Nephron (organoid): ENCODE results near the gene LRFN2.

Experiments used
- H3K27ac Mint-ChIP-seq, 3 experiments: 2 replicates each; pipeline ENCODE4 v1.8.0; 2020; ENCODE audit warnings: mixed read lengths in 3 of 3, mild to moderate bottlenecking in 2 of 3, moderate library complexity in 1 of 3
- H3K27me3 Mint-ChIP-seq: 2 replicates; pipeline ENCODE4 v1.8.0; 2021; ENCODE audit warnings: low read depth, mild to moderate bottlenecking, moderate library complexity, mixed read lengths
- H3K36me3 Mint-ChIP-seq: 2 replicates; pipeline ENCODE4 v1.8.0; 2020; ENCODE audit warnings: low read depth, mixed read lengths
- H3K4me1 Mint-ChIP-seq: 2 replicates; pipeline ENCODE4 v1.8.0; 2020; ENCODE audit warnings: mixed read lengths
- H3K4me3 Mint-ChIP-seq, 3 experiments: 2 replicates each; pipeline ENCODE4 v1.8.0; 2020; ENCODE audit warnings: mild to moderate bottlenecking in 3 of 3, mixed read lengths in 3 of 3, moderate library complexity in 2 of 3
- H3K9me3 Mint-ChIP-seq: 2 replicates; pipeline ENCODE4 v1.8.0; 2020; ENCODE audit warnings: mixed read lengths
- TF ChIP-seq, protein P1 (sequence below), 3 experiments: fragments of 200-600 bp; sonication (generic); IDR thresholded peaks; one replicate each; pipeline ENCODE4 v1.5.0; 2021; ENCODE audit warnings: antibody characterized with exemption in 3 of 3; ENCODE audit not compliant: unreplicated experiment in 3 of 3

The LRFN2 gene

DNA sequence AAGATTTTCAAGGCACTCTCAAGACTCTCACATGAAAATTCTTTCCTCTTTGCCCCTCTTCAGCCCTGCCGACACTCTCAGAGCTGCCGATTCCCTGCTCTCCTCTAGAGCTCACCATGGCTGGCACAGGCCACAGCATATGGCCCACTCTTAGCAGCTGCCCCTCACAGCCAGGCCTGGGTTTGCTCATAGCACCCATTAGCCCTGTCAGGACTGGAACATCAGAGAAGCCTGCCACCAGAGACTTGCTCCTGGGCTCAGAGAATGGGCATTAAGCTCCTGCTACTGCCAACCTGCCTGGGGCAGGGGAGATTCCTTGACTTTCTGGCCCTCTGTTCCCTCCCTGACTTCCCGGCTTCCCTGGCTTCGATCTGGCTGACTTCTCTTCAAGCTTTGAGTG is 96.7 kb downstream of the LRFN2 start:
- H3K4me1 Mint-ChIP-seq = peaks cover 41% of the 10 kb centered on the region
- TF ChIP-seq, protein P1, sequence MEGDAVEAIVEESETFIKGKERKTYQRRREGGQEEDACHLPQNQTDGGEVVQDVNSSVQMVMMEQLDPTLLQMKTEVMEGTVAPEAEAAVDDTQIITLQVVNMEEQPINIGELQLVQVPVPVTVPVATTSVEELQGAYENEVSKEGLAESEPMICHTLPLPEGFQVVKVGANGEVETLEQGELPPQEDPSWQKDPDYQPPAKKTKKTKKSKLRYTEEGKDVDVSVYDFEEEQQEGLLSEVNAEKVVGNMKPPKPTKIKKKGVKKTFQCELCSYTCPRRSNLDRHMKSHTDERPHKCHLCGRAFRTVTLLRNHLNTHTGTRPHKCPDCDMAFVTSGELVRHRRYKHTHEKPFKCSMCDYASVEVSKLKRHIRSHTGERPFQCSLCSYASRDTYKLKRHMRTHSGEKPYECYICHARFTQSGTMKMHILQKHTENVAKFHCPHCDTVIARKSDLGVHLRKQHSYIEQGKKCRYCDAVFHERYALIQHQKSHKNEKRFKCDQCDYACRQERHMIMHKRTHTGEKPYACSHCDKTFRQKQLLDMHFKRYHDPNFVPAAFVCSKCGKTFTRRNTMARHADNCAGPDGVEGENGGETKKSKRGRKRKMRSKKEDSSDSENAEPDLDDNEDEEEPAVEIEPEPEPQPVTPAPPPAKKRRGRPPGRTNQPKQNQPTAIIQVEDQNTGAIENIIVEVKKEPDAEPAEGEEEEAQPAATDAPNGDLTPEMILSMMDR (IDR thresholded peaks at IDR 0.05; ENCODE audit: unreplicated experiment in 3 of 3) = no peak
- peaks cover 29% of the 10 kb centered on the region for H3K27me3 Mint-ChIP-seq
- no peaks in the 10 kb centered on the region for H3K36me3 Mint-ChIP-seq
- no peak overlapping the region for H3K4me3 Mint-ChIP-seq
- peak overlapping the region in 2 of 3 experiments; percentile 17 to 50 for H3K27ac Mint-ChIP-seq
- no peaks in the 10 kb centered on the region for H3K9me3 Mint-ChIP-seq

GRCh38 chr6:40489798-40490197 is 97.4 kb downstream of the LRFN2 start:
- Mint-ChIP-seq H3K4me3 (no peak overlapping the region), H3K4me1 (peaks cover 48% of the 10 kb centered on the region), H3K27me3 (peaks cover 34% of the 10 kb centered on the region), H3K27ac (peak overlapping the region in 2 of 3 experiments; percentile 17 to 50), H3K36me3 (no peaks in the 10 kb centered on the region), H3K9me3 (no peaks in the 10 kb centered on the region)
- TF ChIP-seq, protein P1 (IDR thresholded peaks at IDR 0.05; ENCODE audit: unreplicated experiment in 3 of 3) = no peak

DNA sequence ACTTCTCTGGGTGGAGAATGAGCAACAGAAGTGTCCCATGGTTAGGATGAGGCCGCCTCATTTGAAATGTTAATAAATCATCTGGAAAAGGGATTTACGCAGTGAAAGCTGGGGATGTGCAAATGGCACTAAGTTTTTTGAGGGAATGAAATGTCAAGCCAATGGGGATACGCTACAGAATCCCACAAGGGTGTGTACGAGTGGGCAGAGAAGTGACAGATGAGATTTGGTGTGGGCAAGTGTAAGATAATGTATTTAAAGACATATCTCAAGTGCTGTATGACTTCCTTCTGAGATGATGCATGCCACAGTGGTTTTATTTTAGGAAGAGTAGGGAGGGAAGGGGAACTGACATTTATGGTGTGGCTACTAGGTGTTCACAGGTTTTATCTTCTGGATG is 100.6 kb downstream of the LRFN2 start:
- TF ChIP-seq, protein P1 (IDR thresholded peaks at IDR 0.05; ENCODE audit: unreplicated experiment in 3 of 3) = no peak

DNA sequence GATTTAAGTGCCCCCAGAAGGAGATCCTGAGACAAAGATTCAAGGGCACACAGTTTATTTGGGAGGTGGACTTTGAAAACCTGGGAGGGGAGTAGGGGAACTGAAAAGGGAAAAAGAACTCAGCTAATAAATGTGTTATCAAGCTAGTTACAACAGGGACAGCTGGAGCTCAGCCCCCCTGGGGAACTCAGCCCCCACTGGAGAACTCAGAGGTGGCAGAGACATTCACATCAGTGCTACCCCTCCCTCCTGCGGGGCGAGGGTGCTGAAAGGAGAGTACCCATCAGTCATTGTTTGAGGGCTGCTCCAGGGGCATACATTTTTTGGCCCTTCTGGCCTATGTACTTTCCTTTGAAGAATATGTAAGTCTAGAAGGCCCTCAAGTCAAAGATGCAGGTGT is 101.4 kb downstream of the LRFN2 start:
- Mint-ChIP-seq H3K36me3 (no peaks in the 10 kb centered on the region), H3K27me3 (peaks cover 25% of the 10 kb centered on the region), H3K9me3 (no peaks in the 10 kb centered on the region), H3K4me1 (peaks cover 44% of the 10 kb centered on the region), H3K4me3 (no peak overlapping the region), H3K27ac (peak overlapping the region; percentile 62 to 82 (median 79))
- TF ChIP-seq, protein P1 (IDR thresholded peaks at IDR 0.05; ENCODE audit: unreplicated experiment in 3 of 3) = no peak

More for the DNA sequence above, 100.6 kb downstream of the LRFN2 start:
- H3K36me3 Mint-ChIP-seq = no peaks in the 10 kb centered on the region
- no peaks in the 10 kb centered on the region for H3K9me3 Mint-ChIP-seq
- H3K4me3 Mint-ChIP-seq = no peak overlapping the region
- peak overlapping the region in 1 of 3 experiments; percentile 18 for H3K27ac Mint-ChIP-seq
- H3K27me3 Mint-ChIP-seq = peaks cover 21% of the 10 kb centered on the region
- H3K4me1 Mint-ChIP-seq = peaks cover 44% of the 10 kb centered on the region

DNA sequence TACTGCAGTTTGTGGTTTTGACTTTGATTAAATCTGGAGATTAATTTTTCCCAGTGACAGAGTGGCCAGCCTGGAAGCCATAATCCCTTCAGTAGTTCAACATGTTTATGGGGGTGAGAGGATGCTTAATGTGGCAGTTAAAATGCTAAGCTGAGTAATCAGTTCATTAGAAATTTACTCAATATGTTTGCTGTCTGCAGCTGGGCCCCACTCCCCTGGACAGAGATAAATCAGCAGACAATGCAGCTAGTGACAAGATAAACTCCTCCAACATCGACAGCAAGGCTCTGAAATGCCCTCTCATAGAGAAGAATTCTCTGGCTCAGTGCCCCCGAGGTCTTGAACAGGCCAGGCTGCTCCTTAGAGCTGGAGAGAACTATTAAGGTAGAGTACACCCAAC is 101.9 kb downstream of the LRFN2 start:
- H3K9me3 Mint-ChIP-seq = no peaks in the 10 kb centered on the region
- no peaks in the 10 kb centered on the region for H3K36me3 Mint-ChIP-seq
- H3K27ac Mint-ChIP-seq = peak overlapping the region; percentile 62 to 82 (median 79)
- peaks cover 29% of the 10 kb centered on the region for H3K27me3 Mint-ChIP-seq
- peaks cover 43% of the 10 kb centered on the region for H3K4me1 Mint-ChIP-seq
- H3K4me3 Mint-ChIP-seq = no peak overlapping the region
- TF ChIP-seq, protein P1 (IDR thresholded peaks at IDR 0.05; ENCODE audit: unreplicated experiment in 3 of 3) = no peak

GRCh38 chr6:40484066-40484465 is 103.1 kb downstream of the LRFN2 start:
- Mint-ChIP-seq H3K9me3 (no peaks in the 10 kb centered on the region), H3K36me3 (no peaks in the 10 kb centered on the region), H3K27me3 (peaks cover 34% of the 10 kb centered on the region), H3K27ac (peak overlapping the region in 1 of 3 experiments; percentile 62), H3K4me3 (no peak overlapping the region), H3K4me1 (peaks cover 37% of the 10 kb centered on the region)
- TF ChIP-seq, protein P1 (IDR thresholded peaks at IDR 0.05; ENCODE audit: unreplicated experiment in 3 of 3) = no peak
